ENCODE data around the gene EXD3. TPM values are rescaled to one million over a fixed set of nuclear protein-coding genes. Genes with fewer than 3 reads are reported as not detected.

Gene EXD3
- total RNA-seq, 1 experiment from 2014 or later, result 15.3 TPM

- peaks cover 41 to 76% of the 10 kb centered on the region in 2 experiments for H3K9me3 Mint-ChIP-seq
- no peak overlapping the region for H2BK120ac ChIP-seq (ENCODE audit: low read depth, low read length, poor library complexity, severe bottlenecking)
- H2AFZ ChIP-seq (ENCODE audit: low read length), result no peak overlapping the region
These were observed 83.7 kb downstream of the EXD3 start for GRCh38 chr9:137339045-137339907.

More at GRCh38 chr9:137339045-137339907, 83.7 kb downstream of the EXD3 start:
- Histone ChIP-seq H3K23me2 (ENCODE audit: insufficient read length, low read depth, low read length, poor library complexity, severe bottlenecking) (no peaks in the 10 kb centered on the region), H2BK12ac (ENCODE audit: insufficient read length, low read depth, low read length) (no peak overlapping the region), H3T11ph (ENCODE audit: low read length) (no peak overlapping the region), H3K4ac (ENCODE audit: low read depth, low read length) (no peak overlapping the region), H3K9ac (ENCODE audit: extremely low read depth, insufficient read length, low read length) (no peak overlapping the region), H3K9me3 (ENCODE audit: control insufficient read depth, low read depth, low read length) (no peaks in the 10 kb centered on the region), H3K79me1 (ENCODE audit: insufficient read depth, low read depth, low read length, poor library complexity, severe bottlenecking) (no peaks in the 10 kb centered on the region), H4K8ac (replicated peaks; ENCODE audit: insufficient read length, low read depth, low read length) (no peak overlapping the region), H3K27me3 (ENCODE audit: insufficient read depth, low read length) (no peaks in the 10 kb centered on the region), H4K91ac (ENCODE audit: insufficient read length, low read depth, low read length) (no peak overlapping the region), H3K4me2 (ENCODE audit: insufficient read depth, insufficient read length, low read length) (no peak overlapping the region), H2AK5ac (ENCODE audit: insufficient read length, low read length) (no peak overlapping the region), H3K14ac (ENCODE audit: insufficient read depth, low read length) (no peak overlapping the region), H2BK5ac (ENCODE audit: insufficient read length, low read length) (no peak overlapping the region), H3K79me2 (ENCODE audit: insufficient read depth, low read length) (no peaks in the 10 kb centered on the region), H4K20me1 (ENCODE audit: control insufficient read depth, insufficient read depth, insufficient read length) (no peaks in the 10 kb centered on the region), H3K56ac (ENCODE audit: insufficient read length, low read depth, low read length) (no peak overlapping the region), H3K23ac (ENCODE audit: insufficient read length, low read depth, low read length) (no peak overlapping the region), H3K27ac (ENCODE audit: insufficient read length, low read depth, low read length) (no peak overlapping the region), H3K18ac (ENCODE audit: insufficient read length, low read depth, low read length) (no peak overlapping the region), H3K4me1 (ENCODE audit: insufficient read depth, low read length) (no peaks in the 10 kb centered on the region), H2BK15ac (ENCODE audit: low read depth, low read length) (no peak overlapping the region), H4K5ac (ENCODE audit: insufficient read length, low read depth, low read length) (no peak overlapping the region), H2BK20ac (ENCODE audit: low read depth, low read length, poor library complexity, severe bottlenecking) (no peak overlapping the region)
- no peaks in the 10 kb centered on the region for H3K4me1 Mint-ChIP-seq
- no peak for DNase-seq
- H3K27me3 Mint-ChIP-seq (ENCODE audit: low read depth), result peaks cover 26% of the 10 kb centered on the region
- TF ChIP-seq CTCF (conservative IDR thresholded peaks at IDR 0.05), result no peak
- no CpG with 5 or more reads among the region's 7 CpGs for WGBS (ENCODE audit: extremely low coverage, insufficient read length, low lambda C conversion rate)
- H3K27ac Mint-ChIP-seq, result no peak overlapping the region
- peaks cover 3 to 10% (median 4%) of the 10 kb centered on the region in 3 experiments; a peak in 5 of 7 replicates for H3K36me3 Mint-ChIP-seq (ENCODE audit: insufficient read depth in 1 of 3, low read depth in 3 of 3)
- H3K4me3 Mint-ChIP-seq, result no peak overlapping the region
